GM18517 (cell line): ENCODE results near the gene HMGCL.
"Not testable (repeated sequence)": the region's sequence is repeated elsewhere in the genome, so short reads cannot be mapped to it uniquely, and the experiment has no call there.

ENCODE experiments used
- ATAC-seq: cut with Tn5 transposase; IDR thresholded peaks from one replicate; pipeline ENCODE4 v1.9.1; 2021; ENCODE audit warnings: mild to moderate bottlenecking, moderate library complexity; ENCODE audit not compliant: unreplicated experiment

HMGCL gene

DNA sequence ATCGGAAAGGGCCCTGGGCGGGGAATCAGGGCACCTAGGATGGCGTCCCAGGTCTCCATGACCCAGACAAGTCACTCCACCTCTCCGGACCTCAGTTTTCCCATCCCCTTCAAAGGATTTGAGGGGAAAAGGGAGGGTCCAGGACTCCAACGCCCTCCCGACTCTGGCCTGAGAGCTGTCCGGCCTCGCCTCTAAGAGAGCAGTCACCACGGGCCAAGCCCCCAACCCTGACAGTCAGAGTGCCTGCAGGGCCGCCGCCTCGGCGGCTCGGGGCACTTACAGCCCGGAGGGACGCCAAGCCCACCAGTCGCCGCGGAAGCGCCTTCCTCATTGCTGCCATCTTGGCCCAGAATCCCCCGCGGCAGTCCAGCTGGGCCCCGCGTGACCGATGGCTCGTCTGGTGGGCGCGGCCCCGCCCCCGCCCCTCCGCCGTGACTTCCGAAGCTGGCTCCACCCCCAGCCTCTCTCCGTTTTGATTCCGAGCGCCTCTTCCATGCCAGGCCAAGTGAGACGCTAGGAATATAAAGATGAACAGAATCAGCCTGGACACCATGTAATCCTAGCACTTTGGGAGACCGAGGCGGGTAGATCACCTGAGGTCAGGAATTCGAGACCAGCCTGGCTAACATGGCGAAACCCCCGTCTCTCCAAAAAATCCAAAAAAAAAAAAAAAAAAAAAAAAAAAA, at the start of gene HMGCL:
Gene HMGCL, minus strand, starts transcription at position 354 of the 686 bp plus-strand sequence. Its CDS starts 14 bp downstream, at position 340.
- peak; percentile 55 for ATAC-seq

DNA sequence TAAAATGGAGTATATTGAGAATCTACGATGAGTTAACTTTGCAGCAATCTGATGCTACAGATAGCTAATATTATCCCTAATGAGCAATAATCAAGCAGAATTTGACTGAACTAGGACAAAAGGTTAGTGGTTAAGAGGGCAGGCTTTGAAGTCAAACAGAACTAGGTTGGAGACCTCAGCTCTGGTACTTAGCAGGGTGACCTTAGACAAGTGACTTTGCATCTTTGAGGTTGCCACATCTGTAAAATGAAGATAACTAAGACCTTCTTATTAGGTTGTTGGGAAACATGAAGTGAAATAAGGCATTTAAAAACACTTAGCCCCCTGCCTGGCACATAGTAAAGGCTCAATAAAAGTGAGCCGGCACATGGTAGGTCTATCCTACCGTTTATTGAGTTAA, 47.2 kb upstream of the HMGCL start:
- no peak for ATAC-seq

- no peak for ATAC-seq
These were observed 43.8 kb upstream of the HMGCL start for GRCh38 chr1:23869051-23869450.

GRCh38 chr1:23868557-23869016, 43.4 kb upstream of the HMGCL start:
- no peak for ATAC-seq

- ATAC-seq = peak; percentile 82
These were observed 42.8 kb upstream of the HMGCL start, which contains the start of gene FUCA1 for GRCh38 chr1:23867895-23868556. TSS of gene FUCA1 (minus strand) at chr1:23868290. CDS start at chr1:23868286, 4 bp downstream.

DNA sequence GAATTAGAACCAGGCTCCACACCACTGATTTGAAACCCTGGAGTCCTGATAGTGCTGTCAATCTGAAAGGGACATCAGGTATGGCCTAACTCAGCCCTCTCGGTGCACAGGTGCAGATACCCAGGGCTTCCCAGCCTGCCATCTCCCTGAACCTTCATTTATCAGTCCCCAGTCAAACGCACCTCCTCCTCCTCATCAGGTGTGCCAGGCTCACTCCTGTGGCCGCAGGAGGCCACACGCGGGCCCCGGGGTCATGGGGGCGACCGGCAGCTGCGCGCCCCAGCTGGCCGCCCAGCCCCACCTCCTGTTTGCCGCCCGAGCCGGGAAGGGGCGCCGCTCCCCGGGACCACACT, 42.3 kb upstream of the HMGCL start:
- no peak for ATAC-seq

- no peak for ATAC-seq
These were observed 40.3 kb upstream of the HMGCL start for GRCh38 chr1:23865543-23865930.

GRCh38 chr1:23864801-23865542, 39.7 kb upstream of the HMGCL start:
- no peak for ATAC-seq

DNA sequence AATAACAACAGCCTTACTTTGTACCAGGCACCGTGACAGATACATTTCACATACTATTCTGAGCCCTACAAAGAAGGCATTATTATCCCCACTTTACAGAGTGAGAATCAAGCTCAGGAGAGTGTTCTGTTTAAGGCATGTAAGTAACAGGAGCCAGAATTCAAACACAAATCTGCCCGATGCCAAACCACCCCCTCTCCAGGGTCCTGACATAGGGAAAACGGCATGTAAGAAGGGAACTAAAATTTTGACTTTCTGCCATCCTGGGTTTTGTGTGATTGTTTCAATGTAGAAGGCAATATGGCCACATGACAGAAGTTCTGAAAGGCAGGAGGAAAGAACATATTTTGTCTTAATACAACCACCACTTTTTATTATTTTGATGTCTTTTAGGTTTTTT, 37.4 kb upstream of the HMGCL start:
- no peak for ATAC-seq

DNA sequence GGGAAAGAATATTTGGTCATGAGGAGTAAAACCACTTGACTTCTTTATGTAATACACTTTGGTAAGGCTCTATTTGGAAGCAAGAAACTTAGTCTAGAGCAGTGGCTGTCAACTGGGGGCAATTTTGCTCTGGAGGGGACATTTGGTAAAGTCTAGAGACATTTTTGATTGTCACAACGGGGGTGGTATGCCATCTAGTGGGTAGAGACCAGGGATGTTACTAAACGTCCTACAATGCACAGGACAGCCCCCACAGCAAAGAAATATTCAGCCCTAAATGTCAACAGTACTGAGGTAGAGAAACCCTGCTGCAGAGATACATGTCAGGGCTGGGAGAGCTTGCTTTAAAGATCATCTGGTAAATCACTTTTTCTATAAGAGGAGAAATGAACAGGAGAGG, 29.3 kb upstream of the HMGCL start:
- no peak for ATAC-seq

DNA sequence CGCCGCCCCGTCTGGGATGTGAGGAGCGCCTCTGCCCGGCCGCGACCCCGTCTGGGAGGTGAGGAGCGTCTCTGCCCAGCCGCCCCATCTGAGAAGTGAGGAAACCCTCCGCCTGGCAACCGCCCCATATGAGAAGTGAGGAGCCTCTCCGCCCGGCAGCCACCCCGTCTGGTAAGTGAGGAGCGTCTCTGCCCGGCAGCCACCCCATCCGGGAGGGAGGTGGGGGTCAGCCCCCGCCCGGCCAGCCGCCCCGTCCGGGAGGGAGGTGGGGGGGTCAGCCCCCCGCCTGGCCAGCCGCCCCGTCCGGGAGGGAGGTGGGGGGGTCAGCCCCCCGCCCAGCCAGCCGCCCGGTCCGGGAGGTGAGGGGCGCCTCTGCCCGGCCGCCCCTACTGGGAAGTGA, 27.9 kb upstream of the HMGCL start:
- ATAC-seq = not testable (repeated sequence)

DNA sequence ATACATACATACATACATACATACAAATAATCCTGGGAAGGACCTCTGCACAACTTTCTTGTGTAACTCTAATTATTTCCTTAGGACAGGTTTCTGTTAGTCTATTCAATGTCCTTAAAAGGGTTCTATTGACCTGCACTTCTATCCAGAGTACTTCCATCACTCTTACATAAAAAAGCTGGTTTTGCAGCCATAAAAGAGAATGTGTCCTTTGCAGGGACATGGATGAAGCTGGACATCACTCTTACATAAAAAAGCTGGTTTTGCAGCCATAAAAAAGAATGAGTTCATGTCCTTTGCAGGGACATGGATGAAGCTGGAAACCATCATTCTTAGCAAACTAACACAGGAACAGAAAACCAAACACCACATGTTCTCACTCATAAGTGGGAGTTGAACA, 26.2 kb upstream of the HMGCL start:
- not testable (repeated sequence) for ATAC-seq

DNA sequence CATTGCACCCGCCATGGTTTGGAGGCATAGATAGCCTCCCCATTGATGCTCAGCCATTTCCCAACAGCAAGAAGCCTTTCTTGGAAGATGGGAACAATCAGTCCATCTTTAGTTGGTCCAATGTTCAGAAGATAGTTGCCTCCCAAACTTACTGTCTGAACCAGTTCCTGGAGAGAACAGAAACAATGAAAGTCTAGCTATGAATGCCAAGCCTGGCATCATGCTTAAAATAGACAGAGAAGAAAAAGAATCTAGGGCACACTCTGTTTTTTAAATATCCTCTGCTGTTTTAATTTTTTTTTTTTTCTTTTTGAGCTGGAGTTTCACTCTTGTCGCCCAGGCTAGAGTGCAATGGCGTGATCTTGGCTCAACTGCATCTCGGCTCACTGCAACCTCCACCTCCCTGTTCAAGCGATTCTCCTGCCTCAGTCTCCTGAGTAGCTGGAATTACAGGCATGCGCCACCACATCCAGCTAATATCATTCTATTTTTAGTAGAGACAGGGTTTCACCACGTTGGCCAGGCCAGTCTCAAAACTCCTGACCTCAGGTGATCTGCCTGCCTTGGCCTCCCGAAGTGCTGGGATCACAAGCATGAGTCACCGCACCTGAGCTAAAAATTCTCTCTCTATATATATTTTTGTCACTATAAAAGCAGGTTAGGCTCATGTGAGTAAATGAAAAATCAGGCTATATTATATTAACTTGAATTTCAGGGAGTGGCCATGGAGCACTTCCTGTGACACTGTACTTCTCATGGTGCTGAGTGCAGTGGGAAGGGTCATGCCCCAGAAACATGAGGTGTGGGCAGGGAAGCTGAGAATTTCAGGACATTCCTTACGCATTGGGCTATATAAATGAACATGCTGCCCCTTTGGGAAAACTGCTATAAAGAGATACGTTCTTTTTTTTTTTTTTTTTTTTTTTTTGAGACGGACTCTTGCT, 23.7 kb upstream of the HMGCL start:
- ATAC-seq = no peak

DNA sequence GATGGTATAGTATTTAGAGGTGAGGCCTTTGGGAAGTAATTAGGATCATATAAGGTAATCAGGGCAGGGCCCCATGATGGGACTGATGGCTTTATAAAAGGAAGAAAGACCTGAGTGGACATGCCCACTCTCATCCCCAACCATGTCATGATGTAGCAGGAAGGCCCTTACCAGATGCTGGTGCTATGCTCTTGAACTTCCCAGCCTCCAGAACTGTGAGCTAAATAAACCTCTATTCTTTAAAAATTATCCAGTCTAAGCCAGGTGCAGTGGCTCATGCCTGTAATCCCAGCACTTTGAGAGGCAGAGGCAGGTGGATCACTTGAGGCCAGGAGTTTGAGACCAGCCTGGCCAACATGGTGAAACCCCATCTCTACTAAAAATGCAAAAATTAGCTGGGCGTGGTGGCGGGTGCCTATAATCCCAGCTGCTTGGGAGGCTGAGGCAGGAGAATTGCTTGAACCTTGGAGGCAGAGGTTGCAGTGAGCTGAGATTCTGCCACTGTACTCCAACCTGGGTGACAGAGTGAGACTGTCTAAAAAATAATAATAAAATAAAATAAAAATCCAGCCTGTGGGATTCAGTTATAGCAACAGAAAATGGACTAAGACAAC, 22.4 kb upstream of the HMGCL start:
- not testable (repeated sequence) for ATAC-seq

DNA sequence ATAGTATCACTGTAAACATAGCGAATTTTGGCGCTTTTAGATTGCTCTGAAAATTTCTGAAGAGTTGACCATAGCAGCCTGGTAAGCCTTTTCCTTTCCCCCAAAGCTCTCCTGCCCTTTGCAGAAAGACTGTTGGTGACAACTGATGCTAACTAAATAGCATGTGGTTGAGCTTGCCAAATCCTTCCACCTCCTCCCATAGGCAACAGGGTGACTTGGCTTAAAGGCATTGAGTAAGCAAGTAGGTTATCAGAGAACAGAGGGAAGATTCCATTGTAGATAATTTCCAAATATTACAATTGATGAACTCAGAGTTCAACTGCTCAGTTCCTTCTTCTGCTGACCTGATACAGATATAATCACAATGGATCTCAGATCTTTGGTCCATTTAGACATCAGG, 19.9 kb upstream of the HMGCL start:
- no peak for ATAC-seq

- ATAC-seq = no peak
These were observed 18.4 kb upstream of the HMGCL start for GRCh38 chr1:23843644-23844043.

DNA sequence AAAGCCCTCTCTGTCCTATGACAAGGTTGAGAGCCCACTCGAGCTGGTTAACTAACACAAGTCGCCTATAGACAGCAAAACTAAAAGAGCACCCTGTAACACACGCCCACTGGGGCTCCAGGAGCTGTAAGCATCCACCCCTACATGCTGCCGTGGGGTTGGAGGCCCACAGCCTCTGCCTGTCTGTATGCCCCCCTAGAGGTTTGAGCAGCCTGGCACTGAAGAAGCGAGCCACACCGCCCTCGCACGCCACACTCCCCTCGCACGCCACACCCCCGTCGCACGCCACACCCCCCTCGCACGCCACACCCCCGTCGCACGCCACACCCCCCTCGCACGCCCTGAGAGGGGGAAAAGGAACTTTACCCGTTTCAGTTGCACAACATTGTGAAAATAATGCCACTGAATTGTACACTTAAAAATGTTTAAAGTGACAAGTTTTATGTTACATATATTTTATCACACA, 13.2 kb upstream of the HMGCL start:
- no peak for ATAC-seq

GRCh38 chr1:23837908-23838307, 12.7 kb upstream of the HMGCL start:
- no peak for ATAC-seq

GRCh38 chr1:23836037-23836436, 10.8 kb upstream of the HMGCL start:
- ATAC-seq = no peak

DNA sequence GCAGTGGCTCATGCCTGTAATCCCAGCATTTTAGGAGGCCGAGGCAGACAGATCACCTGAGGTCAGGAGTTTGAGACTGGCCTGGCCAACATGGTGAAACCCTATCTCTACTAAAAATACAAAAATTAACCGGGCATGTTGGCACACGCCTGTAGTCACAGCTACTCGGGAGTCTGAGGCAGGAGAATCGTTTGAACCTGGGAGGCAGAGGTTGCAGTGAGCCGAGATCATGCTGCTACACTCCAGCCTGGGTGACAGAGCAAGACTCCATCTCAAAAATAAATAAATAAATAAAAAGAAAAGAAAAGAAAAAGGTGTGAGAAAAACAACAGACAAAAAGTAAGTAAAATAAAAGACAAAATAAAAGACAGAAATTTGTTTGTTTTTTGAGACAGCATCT, 8.9 kb upstream of the HMGCL start:
- not testable (repeated sequence) for ATAC-seq
